HepG2 (cell line): ENCODE data around the gene ABCC3. TPM values are rescaled to one million over a fixed set of nuclear protein-coding genes. Genes with fewer than 3 reads are reported as not detected.

Experiments used
- AGO2 ChIP-seq: fragments of 200-400 bp; formaldehyde crosslinking; optimal IDR thresholded peaks from 2 replicates; pipeline ENCODE3; 2017; ENCODE audit warnings: mild to moderate bottlenecking, low read depth, low read length, moderate library complexity
- HOXD1 ChIP-seq: sonication (generic); formaldehyde crosslinking; IDR thresholded peaks from 2 replicates; pipeline ENCODE4 v1.5.0; 2020; ENCODE audit warnings: missing genetic modification reagents
- KDM3A ChIP-seq: IDR thresholded peaks from 2 replicates; pipeline ENCODE4 v1.6.1; 2018; ENCODE audit warnings: low read depth, missing compliant biosample characterization
- MIER2 ChIP-seq: IDR thresholded peaks from 2 replicates; pipeline ENCODE4 v1.6.1; 2016; ENCODE audit warnings: missing biosample characterization, missing genetic modification reagents
- NKX3-1 ChIP-seq: sonication (generic); formaldehyde crosslinking; IDR thresholded peaks from 2 replicates; pipeline ENCODE4 v1.5.0; 2020; ENCODE audit warnings: missing genetic modification reagents
- PHF8 ChIP-seq: sonication (generic); formaldehyde crosslinking; IDR thresholded peaks from 2 replicates; pipeline ENCODE4 v1.5.0; 2020; ENCODE audit warnings: missing genetic modification reagents
- PPARG ChIP-seq: conservative IDR thresholded peaks from 2 replicates; pipeline ENCODE4 v1.6.1; 2016; ENCODE audit warnings: missing biosample characterization, missing genetic modification reagents
- RFX5 ChIP-seq: IDR thresholded peaks from 2 replicates; pipeline ENCODE4 v1.6.1; 2011; ENCODE audit warnings: low read depth, low read length, improper control_type of control experiment
- SATB2 ChIP-seq: sonication (generic); formaldehyde crosslinking; IDR thresholded peaks from 2 replicates; pipeline ENCODE4 v1.5.0; 2020; ENCODE audit warnings: missing genetic modification reagents
- SKIL ChIP-seq: sonication (generic); formaldehyde crosslinking; IDR thresholded peaks from 2 replicates; pipeline ENCODE4 v1.8.0; 2022; ENCODE audit warnings: missing genetic modification reagents, mild to moderate bottlenecking, moderate library complexity, borderline replicate concordance
- THAP11 ChIP-seq: IDR thresholded peaks from 2 replicates; pipeline ENCODE4 v1.6.1; 2016; ENCODE audit warnings: missing biosample characterization, missing genetic modification reagents
- ZNF180 ChIP-seq: sonication (generic); formaldehyde crosslinking; IDR thresholded peaks from 2 replicates; pipeline ENCODE4 v1.4.0; 2020; ENCODE audit warnings: low read depth, missing genetic modification reagents, borderline replicate concordance
- ZNF33A ChIP-seq: sonication (generic); formaldehyde crosslinking; IDR thresholded peaks from 2 replicates; pipeline ENCODE4 v1.5.1; 2020; ENCODE audit warnings: missing genetic modification reagents, mild to moderate bottlenecking, moderate library complexity, borderline replicate concordance
- ZNF547 ChIP-seq: sonication (generic); formaldehyde crosslinking; IDR thresholded peaks from 2 replicates; pipeline ENCODE4 v1.5.1; 2020; ENCODE audit warnings: mild to moderate bottlenecking, missing genetic modification reagents
- ZNF879 ChIP-seq: sonication (generic); formaldehyde crosslinking; IDR thresholded peaks from 2 replicates; pipeline ENCODE4 v1.8.1; 2023; ENCODE audit warnings: missing genetic modification reagents
- ZSCAN25 ChIP-seq: sonication (generic); formaldehyde crosslinking; IDR thresholded peaks from 2 replicates; pipeline ENCODE4 v1.8.0; 2022; ENCODE audit warnings: mild to moderate bottlenecking, missing genetic modification reagents
- polyA plus RNA-seq, 8 experiments: library from polyadenylated mRNA; depleted of rRNA in 3 of 8; stranded (reverse) in 7 of 8; unstranded in 1 of 8; fragments of >200 nt; fragmentation: Illumina TruSeq in 4 of 8; extraction: Trizol in 4 of 8; gene quantifications; 2 replicates each; pipeline versions ENCODE4 v1.2.1 to v1.2.3, GENCODE V29; 2011 to 2016; ENCODE audit warnings: low read depth in 4 of 8, missing spikeins in 1 of 8, mixed read lengths in 1 of 8; ENCODE audit not compliant: insufficient read depth in 1 of 8
- total RNA-seq, 5 experiments: library from RNA; depleted of rRNA; stranded (reverse); fragments of >200 nt; fragmentation: Illumina TruSeq; extraction: Trizol; gene quantifications; 2 replicates each; pipeline ENCODE4 v1.2.3, GENCODE V29; 2016; ENCODE audit warnings: low read depth in 1 of 5
- TF ChIP-seq, protein P1 (sequence below): sonication (generic); formaldehyde crosslinking; IDR thresholded peaks from 2 replicates; pipeline ENCODE4 v1.4.0; 2020; ENCODE audit warnings: missing genetic modification reagents
- TF ChIP-seq, protein P2 (sequence below): sonication (generic); formaldehyde crosslinking; IDR thresholded peaks from 2 replicates; pipeline ENCODE4 v1.5.1; 2020; ENCODE audit warnings: missing genetic modification reagents, mild to moderate bottlenecking, borderline replicate concordance
- TF ChIP-seq, protein P3 (sequence below): IDR thresholded peaks from 2 replicates; pipeline ENCODE4 v1.6.1; 2016; ENCODE audit warnings: missing biosample characterization, missing genetic modification reagents, low read depth
- TF ChIP-seq, protein P4 (sequence below): sonication (generic); formaldehyde crosslinking; IDR thresholded peaks from 2 replicates; pipeline ENCODE4 v1.4.0; 2020; ENCODE audit warnings: low read depth, mild to moderate bottlenecking, missing genetic modification reagents

The ABCC3 gene
- total and polyA plus RNA-seq, 2 of the 13 experiments (the other 11 are each of a cell fraction or from before 2014, with no cell fraction given) = 25.2 to 50.7 TPM

DNA sequence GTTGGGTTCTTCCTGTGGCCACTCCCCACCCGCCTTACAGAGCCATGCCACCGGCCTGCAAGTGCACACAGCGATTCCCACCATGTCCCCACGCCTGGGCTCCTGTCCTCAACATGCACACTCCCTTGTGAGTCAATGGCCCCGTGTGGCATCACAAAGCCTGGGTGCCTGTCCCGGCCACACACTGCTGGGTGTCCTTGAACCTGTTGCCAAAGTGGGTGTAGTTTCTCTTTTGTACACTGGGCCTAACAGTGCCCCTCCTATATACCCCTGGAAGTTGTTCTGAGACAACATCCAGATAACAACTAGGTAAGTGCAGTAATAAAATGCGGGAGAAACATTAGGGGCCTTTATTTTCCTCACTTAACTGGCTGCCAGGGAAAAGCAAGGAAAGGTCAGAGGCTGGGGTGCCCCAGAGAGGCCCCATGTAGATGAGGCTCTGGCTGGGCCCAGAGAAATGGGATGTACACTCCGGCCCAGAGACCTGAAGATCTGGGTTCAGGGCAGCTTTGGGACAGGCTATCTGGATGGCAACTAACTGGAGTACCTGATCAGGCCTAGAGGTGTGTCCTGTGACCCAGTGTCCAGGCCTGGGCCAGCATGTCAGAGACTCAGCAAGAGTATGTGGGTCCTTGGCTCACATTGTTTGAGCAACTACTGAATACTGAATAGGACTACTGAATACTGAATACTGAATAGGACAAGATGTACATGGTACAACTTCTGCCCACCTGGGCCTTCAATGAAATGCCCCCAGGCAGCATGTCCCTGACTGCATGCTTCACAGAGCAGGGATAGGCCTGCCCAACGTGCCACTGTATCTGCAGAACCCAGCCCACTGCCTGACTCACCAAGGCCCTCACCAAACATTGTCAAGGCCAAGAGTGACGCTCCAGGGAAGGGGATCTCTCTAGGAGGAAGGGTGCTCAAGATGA is 8.3 kb downstream of the ABCC3 start (continued):
- TF ChIP-seq ZNF33A (CRISPR knock-in tag) (no peak), PPARG (CRISPR knock-in tag) (peak; percentile 54; the same call in 1 of the 2 replicates), ZNF547 (CRISPR knock-in tag) (0 out of 2 replicates have a peak, but pooled peaks have one; percentile 6), NKX3-1 (CRISPR knock-in tag) (no peak), ZNF879 (CRISPR knock-in tag) (no peak), KDM3A (CRISPR knock-in tag) (no peak), THAP11 (CRISPR knock-in tag) (no peak), SATB2 (no peak), PHF8 (CRISPR knock-in tag) (no peak), AGO2 (no peak), SKIL (CRISPR knock-in tag) (no peak), MIER2 (CRISPR knock-in tag) (no peak), RFX5 (no peak), ZNF180 (CRISPR knock-in tag) (no peak), HOXD1 (no peak), ZSCAN25 (CRISPR knock-in tag) (no peak)
- TF ChIP-seq, protein P1, sequence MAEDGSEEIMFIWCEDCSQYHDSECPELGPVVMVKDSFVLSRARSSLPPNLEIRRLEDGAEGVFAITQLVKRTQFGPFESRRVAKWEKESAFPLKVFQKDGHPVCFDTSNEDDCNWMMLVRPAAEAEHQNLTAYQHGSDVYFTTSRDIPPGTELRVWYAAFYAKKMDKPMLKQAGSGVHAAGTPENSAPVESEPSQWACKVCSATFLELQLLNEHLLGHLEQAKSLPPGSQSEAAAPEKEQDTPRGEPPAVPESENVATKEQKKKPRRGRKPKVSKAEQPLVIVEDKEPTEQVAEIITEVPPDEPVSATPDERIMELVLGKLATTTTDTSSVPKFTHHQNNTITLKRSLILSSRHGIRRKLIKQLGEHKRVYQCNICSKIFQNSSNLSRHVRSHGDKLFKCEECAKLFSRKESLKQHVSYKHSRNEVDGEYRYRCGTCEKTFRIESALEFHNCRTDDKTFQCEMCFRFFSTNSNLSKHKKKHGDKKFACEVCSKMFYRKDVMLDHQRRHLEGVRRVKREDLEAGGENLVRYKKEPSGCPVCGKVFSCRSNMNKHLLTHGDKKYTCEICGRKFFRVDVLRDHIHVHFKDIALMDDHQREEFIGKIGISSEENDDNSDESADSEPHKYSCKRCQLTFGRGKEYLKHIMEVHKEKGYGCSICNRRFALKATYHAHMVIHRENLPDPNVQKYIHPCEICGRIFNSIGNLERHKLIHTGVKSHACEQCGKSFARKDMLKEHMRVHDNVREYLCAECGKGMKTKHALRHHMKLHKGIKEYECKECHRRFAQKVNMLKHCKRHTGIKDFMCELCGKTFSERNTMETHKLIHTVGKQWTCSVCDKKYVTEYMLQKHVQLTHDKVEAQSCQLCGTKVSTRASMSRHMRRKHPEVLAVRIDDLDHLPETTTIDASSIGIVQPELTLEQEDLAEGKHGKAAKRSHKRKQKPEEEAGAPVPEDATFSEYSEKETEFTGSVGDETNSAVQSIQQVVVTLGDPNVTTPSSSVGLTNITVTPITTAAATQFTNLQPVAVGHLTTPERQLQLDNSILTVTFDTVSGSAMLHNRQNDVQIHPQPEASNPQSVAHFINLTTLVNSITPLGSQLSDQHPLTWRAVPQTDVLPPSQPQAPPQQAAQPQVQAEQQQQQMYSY = no peak
- TF ChIP-seq, protein P2, sequence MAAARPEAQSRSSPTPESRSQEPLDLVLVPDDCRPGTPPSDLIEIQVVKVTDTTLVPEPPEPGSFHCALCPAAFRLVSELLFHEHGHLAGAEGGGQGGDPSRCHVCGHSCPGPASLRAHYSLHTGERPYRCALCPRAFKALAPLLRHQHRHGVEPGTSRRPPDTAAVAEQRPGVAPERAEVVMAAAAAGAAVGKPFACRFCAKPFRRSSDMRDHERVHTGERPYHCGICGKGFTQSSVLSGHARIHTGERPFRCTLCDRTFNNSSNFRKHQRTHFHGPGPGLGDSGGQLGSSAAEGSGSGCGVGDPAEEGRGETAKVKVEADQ (CRISPR knock-in tag) = no peak
- TF ChIP-seq, protein P3, sequence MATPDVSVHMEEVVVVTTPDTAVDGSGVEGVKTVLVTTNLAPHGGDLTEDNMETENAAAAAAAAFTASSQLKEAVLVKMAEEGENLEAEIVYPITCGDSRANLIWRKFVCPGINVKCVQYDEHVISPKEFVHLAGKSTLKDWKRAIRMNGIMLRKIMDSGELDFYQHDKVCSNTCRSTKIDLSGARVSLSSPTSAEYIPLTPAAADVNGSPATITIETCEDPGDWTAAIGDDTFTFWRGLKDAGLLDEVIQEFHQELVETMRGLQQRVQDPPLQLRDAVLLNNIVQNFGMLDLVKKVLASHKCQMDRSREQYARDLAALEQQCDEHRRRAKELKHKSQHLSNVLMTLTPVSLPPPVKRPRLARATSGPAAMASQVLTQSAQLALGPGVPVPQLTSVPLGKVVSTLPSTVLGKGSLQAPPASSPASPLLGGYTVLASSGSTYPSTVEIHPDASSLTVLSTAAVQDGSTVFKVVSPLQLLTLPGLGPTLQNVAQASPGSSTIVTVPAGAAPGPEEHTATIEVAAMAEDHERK (CRISPR knock-in tag) = no peak
- TF ChIP-seq, protein P4, sequence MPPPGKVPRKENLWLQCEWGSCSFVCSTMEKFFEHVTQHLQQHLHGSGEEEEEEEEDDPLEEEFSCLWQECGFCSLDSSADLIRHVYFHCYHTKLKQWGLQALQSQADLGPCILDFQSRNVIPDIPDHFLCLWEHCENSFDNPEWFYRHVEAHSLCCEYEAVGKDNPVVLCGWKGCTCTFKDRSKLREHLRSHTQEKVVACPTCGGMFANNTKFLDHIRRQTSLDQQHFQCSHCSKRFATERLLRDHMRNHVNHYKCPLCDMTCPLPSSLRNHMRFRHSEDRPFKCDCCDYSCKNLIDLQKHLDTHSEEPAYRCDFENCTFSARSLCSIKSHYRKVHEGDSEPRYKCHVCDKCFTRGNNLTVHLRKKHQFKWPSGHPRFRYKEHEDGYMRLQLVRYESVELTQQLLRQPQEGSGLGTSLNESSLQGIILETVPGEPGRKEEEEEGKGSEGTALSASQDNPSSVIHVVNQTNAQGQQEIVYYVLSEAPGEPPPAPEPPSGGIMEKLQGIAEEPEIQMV = no peak
